Measurements from ENCODE around the gene RTKN2. TPM values are rescaled to one million over a fixed set of nuclear protein-coding genes. Genes with fewer than 3 reads are reported as not detected.

The RTKN2 gene
- total and polyA plus RNA-seq, 3 donors from 2014 or later: 6.3 to 9.1 (median 7.5) TPM

DNA sequence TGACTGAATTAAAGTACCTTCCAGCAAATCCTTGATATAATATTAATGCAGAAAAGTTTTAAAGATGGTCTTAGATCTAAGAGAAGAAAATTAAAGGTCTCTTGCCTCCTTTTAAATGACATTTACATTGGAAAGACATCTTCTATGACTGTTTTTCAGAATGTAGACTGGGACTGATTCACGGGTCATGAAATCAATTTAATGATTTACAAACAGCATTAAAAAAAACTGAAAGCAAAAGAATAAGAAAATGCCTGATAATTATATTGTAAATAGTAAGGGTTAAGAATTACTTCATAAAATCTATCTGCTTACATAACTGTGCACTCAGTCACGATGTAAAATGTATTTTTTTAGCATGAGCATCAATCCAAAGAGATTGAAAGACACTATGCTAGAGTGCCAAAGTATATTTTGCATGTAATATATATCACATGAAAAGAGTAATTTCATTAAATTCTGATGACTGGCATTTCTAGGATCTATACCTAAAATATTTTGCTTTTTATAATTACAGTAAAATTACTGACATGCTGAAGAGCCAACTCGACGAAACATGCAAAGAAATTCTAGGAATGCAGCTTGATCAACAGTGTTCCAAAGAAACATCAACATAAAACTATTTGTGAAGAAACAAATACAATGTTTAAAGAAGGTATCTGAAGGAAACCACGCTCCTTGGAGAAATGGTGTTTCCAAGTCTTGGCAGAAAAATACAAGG is 35.1 kb downstream of the RTKN2 start:
- Histone ChIP-seq H3K27me3 (no peaks in the 10 kb centered on the region), H3K4me1 (peaks cover 5% of the 10 kb centered on the region), H3K9me3 (no peaks in the 10 kb centered on the region), H3K36me3 (ENCODE audit: low read depth, missing control alignments) (no peaks in the 10 kb centered on the region), H3K27ac (no peak overlapping the region), H3K4me3 (no peak overlapping the region)
- DNase-seq: no peak
- 55 to 68% methylated on average over 5 of the region's 5 CpGs for WGBS, 2 donors
- intact Hi-C loops (cut with DNase I; ENCODE audit: low total_unique reads): no loop called here
- no peak for TF ChIP-seq CTCF (IDR thresholded peaks at IDR 0.05)
- no peak for TF ChIP-seq POLR2A (IDR thresholded peaks at IDR 0.05)

DNA sequence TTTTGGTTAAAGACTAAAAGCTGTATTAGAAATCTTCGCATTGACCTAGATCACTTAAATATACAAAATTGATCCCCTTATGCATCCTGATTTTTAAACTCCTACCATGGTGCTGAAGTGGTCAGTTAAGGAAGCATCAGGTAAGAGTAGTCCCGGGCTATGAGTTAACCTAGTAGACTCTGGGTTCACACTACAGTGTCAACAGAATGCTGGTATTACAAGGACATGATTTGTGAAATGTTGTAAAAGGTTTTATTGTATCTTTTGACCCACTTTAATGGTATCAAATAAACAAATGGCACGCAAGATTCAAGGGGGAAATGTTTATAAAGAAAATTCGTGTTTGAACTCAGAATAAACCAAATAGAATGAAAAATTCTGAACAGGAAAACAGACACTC is 36.8 kb downstream of the RTKN2 start:
- no peak overlapping the region for H3K27ac ChIP-seq
- H3K27me3 ChIP-seq: no peaks in the 10 kb centered on the region
- intact Hi-C loops (cut with DNase I; ENCODE audit: low total_unique reads): no loop called here
- H3K4me3 ChIP-seq: no peak overlapping the region
- H3K4me1 ChIP-seq: peaks cover 5% of the 10 kb centered on the region
- no peak for DNase-seq
- WGBS, 2 donors: 72 to 77% methylated on average over 4 of the region's 4 CpGs
- TF ChIP-seq CTCF (IDR thresholded peaks at IDR 0.05) (no peak), POLR2A (IDR thresholded peaks at IDR 0.05) (no peak)
- no peaks in the 10 kb centered on the region for H3K36me3 ChIP-seq (ENCODE audit: low read depth, missing control alignments)
- H3K9me3 ChIP-seq: no peaks in the 10 kb centered on the region

DNA sequence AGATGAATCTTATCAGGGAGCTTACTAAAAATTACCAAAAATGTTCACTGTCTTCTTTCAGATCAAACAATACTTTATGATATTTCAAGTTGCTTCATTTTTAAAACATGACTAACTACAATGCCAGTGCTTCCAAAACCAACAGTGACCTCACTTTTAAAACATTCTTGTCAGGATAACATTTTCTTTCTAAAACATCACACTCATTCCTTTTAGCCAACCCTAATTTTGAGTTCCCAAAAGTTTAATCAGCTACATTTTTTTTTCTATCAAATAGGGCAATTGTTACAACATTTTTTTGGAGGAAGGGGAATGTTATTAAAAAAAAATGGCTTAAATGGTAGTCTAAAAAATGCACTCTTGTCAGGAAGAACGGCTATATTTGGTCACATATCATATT is 37.3 kb downstream of the RTKN2 start:
- no peak for DNase-seq

GRCh38 chr10:62230344-62231121 is 38.1 kb downstream of the RTKN2 start:
- DNase-seq: no peak
- no peaks in the 10 kb centered on the region for H3K27me3 ChIP-seq
- no peaks in the 10 kb centered on the region for H3K9me3 ChIP-seq
- no peak overlapping the region for H3K4me3 ChIP-seq
- WGBS, 2 donors: 91 to 93% methylated on average over 4 of the region's 4 CpGs
- no peaks in the 10 kb centered on the region for H3K36me3 ChIP-seq (ENCODE audit: low read depth, missing control alignments)
- intact Hi-C loops (cut with DNase I; ENCODE audit: low total_unique reads): no loop called here
- TF ChIP-seq POLR2A (IDR thresholded peaks at IDR 0.05) (no peak), CTCF (IDR thresholded peaks at IDR 0.05) (no peak)
- H3K4me1 ChIP-seq: peaks cover 5% of the 10 kb centered on the region
- no peak overlapping the region for H3K27ac ChIP-seq

More for the DNA sequence above, 37.3 kb downstream of the RTKN2 start:
- H3K4me3 ChIP-seq: no peak overlapping the region
- H3K27ac ChIP-seq: no peak overlapping the region
- 56 to 68% methylated on average over 1 of the region's 1 CpG for WGBS, 2 donors
- intact Hi-C loops (cut with DNase I; ENCODE audit: low total_unique reads): no loop called here
- no peaks in the 10 kb centered on the region for H3K36me3 ChIP-seq (ENCODE audit: low read depth, missing control alignments)
- H3K4me1 ChIP-seq: peaks cover 5% of the 10 kb centered on the region
- H3K9me3 ChIP-seq: no peaks in the 10 kb centered on the region
- TF ChIP-seq CTCF (IDR thresholded peaks at IDR 0.05) (no peak), POLR2A (IDR thresholded peaks at IDR 0.05) (no peak)
- no peaks in the 10 kb centered on the region for H3K27me3 ChIP-seq
